ENCODE data around the gene PARN.

DNA sequence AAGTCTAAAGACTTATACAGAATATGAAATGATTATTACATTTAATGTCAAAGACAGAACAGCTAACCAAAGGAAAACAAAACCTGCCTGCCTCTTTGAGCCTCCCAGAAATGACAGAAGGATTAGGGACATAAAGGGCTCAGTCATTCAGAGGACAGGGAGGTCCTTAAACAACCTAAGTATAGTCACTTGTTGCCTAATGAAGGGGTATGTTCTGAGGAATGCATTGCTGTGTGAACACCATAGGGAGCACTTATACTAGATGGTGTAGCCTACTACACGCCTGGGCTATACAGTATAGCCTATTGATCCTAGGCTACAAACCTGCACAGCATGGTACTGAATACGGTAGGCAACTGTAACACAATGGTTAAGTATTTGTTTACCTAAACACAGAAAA, 106.4 kb downstream of the PARN start:
- TF ChIP-seq POLR2AphosphoS5 (IDR thresholded peaks at IDR 0.05; ENCODE audit: low read depth, low read length) (no peak), POLR2A (IDR thresholded peaks at IDR 0.05; ENCODE audit: low read depth, low read length) (no peak), POU2F2 (IDR thresholded peaks at IDR 0.05; ENCODE audit: low read depth, low read length) (no peak), TAF1 (IDR thresholded peaks at IDR 0.05; ENCODE audit: low read depth, low read length) (no peak), SPI1 (IDR thresholded peaks at IDR 0.05; ENCODE audit: low read depth, low read length) (no peak), PAX5 (IDR thresholded peaks at IDR 0.05; ENCODE audit: insufficient read depth, low read length, severe bottlenecking) (no peak)
